Measurements from ENCODE around the gene SPTB.

Gene SPTB

GRCh38 chr14:64737391-64738280 is 142.1 kb downstream of the SPTB start:
- in situ Hi-C loops (cut with MboI; ENCODE audit: low pct_unique_long_range_greater_than_20kb, low sequenced_read_pairs, unreplicated experiment) = no loop called here
- no peak for DNase-seq (ENCODE audit: low spot score)
- TF ChIP-seq, protein P1, sequence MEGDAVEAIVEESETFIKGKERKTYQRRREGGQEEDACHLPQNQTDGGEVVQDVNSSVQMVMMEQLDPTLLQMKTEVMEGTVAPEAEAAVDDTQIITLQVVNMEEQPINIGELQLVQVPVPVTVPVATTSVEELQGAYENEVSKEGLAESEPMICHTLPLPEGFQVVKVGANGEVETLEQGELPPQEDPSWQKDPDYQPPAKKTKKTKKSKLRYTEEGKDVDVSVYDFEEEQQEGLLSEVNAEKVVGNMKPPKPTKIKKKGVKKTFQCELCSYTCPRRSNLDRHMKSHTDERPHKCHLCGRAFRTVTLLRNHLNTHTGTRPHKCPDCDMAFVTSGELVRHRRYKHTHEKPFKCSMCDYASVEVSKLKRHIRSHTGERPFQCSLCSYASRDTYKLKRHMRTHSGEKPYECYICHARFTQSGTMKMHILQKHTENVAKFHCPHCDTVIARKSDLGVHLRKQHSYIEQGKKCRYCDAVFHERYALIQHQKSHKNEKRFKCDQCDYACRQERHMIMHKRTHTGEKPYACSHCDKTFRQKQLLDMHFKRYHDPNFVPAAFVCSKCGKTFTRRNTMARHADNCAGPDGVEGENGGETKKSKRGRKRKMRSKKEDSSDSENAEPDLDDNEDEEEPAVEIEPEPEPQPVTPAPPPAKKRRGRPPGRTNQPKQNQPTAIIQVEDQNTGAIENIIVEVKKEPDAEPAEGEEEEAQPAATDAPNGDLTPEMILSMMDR (IDR thresholded peaks at IDR 0.05; ENCODE audit: extremely low read depth, insufficient read depth, missing control alignments) = no peak

- in situ Hi-C loops (cut with MboI; ENCODE audit: low pct_unique_long_range_greater_than_20kb, low sequenced_read_pairs, unreplicated experiment) = no loop called here
- TF ChIP-seq, protein P1 (IDR thresholded peaks at IDR 0.05; ENCODE audit: extremely low read depth, insufficient read depth, missing control alignments) = no peak
- DNase-seq (ENCODE audit: low spot score) = no peak
Measured at GRCh38 chr14:64736271-64737169, 143.2 kb downstream of the SPTB start.

- TF ChIP-seq, protein P1 (IDR thresholded peaks at IDR 0.05; ENCODE audit: extremely low read depth, insufficient read depth, missing control alignments) = no peak
- no peak for DNase-seq (ENCODE audit: low spot score)
- in situ Hi-C loops (cut with MboI; ENCODE audit: low pct_unique_long_range_greater_than_20kb, low sequenced_read_pairs, unreplicated experiment) = no loop called here
Measured at GRCh38 chr14:64734990-64735389, 144.7 kb downstream of the SPTB start.

- in situ Hi-C loops (cut with MboI; ENCODE audit: low pct_unique_long_range_greater_than_20kb, low sequenced_read_pairs, unreplicated experiment) = no loop called here
- TF ChIP-seq, protein P1 (IDR thresholded peaks at IDR 0.05; ENCODE audit: extremely low read depth, insufficient read depth, missing control alignments) = no peak
- DNase-seq (ENCODE audit: low spot score) = no peak
Measured at GRCh38 chr14:64733899-64734298, 145.8 kb downstream of the SPTB start.

- TF ChIP-seq, protein P1 (IDR thresholded peaks at IDR 0.05; ENCODE audit: extremely low read depth, insufficient read depth, missing control alignments) = no peak
- in situ Hi-C loops (cut with MboI; ENCODE audit: low pct_unique_long_range_greater_than_20kb, low sequenced_read_pairs, unreplicated experiment) = no loop called here
- DNase-seq (ENCODE audit: low spot score) = no peak
Measured at GRCh38 chr14:64733321-64733720, 146.4 kb downstream of the SPTB start.

DNA sequence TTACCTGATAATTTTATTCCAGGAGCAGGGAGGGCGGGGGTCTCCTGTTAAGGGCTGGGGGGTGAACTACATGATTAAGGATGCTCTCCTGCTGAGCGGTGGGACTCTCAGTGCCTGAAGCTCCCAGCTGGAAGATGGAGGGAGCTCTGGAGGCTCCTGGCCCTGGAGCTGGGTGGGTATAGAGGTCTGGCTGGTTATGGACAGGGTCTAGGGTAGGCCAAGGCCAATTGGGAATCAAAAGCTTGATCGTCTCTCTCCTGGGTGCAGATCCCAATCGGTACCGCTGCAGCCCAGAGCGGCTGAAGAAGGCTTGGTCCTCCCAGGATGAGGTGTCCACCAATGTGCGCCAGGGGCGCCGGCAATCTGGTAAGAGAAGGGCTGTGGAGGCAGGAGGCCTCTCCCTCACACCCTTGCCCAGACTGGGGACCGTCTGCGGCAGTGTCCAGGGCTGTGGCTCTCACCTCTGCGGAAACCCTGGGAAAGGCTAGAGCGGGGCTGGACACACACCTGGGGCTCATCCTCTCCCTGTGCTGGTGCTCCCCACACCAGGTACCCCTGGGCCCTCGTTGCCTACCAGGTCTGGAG is 147.1 kb downstream of the SPTB start:
- in situ Hi-C loops (cut with MboI; ENCODE audit: low pct_unique_long_range_greater_than_20kb, low sequenced_read_pairs, unreplicated experiment) = no loop called here
- DNase-seq (ENCODE audit: low spot score) = no peak
- TF ChIP-seq, protein P1 (IDR thresholded peaks at IDR 0.05; ENCODE audit: extremely low read depth, insufficient read depth, missing control alignments) = no peak
